ENCODE results near the gene RPTOR.

The RPTOR gene

DNA sequence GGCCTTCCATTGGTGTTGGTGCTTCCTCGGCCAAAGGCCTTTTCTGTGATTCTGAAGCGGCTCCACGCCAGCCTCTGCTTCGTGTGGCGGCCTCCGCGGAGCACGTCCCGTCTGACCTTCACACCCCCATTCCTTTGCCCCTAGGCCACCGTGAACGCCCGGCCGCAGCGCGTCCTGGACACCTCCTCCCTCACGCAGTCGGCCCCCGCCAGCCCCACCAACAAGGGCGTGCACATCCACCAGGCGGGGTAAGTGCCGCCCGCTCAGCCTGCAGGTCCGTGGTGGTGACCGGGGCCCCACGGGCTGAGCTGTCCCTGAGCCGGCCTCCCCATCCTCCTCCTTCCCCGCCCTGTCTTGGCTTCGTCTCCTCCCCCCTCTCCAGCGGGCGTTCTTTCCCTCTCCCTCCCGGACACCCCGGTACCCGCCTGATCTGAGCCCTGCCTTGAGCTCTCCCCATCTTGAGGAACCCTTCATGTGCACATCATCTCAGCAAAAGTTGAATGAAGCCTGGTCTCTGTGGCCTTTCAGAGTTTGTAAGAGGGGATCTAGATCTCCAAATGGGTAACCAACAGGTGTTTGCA is 378.0 kb downstream of the RPTOR start:
- TF ChIP-seq, protein P1, sequence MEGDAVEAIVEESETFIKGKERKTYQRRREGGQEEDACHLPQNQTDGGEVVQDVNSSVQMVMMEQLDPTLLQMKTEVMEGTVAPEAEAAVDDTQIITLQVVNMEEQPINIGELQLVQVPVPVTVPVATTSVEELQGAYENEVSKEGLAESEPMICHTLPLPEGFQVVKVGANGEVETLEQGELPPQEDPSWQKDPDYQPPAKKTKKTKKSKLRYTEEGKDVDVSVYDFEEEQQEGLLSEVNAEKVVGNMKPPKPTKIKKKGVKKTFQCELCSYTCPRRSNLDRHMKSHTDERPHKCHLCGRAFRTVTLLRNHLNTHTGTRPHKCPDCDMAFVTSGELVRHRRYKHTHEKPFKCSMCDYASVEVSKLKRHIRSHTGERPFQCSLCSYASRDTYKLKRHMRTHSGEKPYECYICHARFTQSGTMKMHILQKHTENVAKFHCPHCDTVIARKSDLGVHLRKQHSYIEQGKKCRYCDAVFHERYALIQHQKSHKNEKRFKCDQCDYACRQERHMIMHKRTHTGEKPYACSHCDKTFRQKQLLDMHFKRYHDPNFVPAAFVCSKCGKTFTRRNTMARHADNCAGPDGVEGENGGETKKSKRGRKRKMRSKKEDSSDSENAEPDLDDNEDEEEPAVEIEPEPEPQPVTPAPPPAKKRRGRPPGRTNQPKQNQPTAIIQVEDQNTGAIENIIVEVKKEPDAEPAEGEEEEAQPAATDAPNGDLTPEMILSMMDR (IDR thresholded peaks at IDR 0.05; ENCODE audit: low read depth, low read length): no peak
- H3K4me3 ChIP-seq (ENCODE audit: low read depth, low read length): no peak overlapping the region

DNA sequence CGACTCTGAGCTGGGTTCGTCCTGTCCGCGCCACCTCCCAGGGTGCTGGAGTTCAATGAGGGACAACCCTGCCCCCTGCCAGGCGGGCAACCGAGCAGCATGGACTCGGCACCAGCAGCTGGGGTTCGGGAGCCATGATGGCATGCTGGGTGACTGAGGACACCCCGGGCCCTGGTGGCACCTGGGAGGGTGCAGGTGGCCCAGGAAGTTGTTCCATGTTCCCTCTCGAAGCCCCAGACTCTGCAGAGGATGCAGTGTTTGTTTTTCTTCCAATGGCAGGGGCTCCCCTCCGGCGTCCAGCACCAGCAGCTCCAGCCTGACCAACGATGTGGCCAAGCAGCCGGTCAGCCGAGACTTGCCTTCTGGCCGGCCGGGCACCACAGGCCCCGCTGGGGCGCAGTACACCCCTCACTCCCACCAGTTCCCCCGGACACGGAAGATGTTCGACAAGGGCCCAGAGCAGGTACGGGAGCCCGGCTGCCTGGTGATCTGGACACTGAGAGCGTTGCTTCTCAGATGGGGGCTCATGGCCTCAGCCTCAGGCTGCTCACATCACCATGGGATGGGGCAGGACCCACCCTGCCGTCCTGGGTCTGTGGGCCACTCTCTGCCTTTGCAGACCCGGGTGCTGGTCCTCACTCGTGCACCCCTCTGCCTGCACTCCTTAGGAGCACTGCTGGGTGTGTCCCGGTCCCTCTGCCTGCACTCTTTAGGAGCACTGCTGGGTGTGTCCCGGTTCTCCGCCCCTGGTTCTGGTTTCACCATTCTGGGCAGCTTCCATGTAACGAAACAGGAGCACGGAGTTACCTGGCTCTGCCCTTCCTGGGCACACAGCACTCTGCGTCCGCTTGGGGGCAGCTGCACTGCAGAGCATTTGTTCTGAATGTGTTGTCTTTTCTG is 378.8 kb downstream of the RPTOR start:
- H3K4me3 ChIP-seq (ENCODE audit: low read depth, low read length): no peak overlapping the region
- TF ChIP-seq, protein P1 (IDR thresholded peaks at IDR 0.05; ENCODE audit: low read depth, low read length): no peak

DNA sequence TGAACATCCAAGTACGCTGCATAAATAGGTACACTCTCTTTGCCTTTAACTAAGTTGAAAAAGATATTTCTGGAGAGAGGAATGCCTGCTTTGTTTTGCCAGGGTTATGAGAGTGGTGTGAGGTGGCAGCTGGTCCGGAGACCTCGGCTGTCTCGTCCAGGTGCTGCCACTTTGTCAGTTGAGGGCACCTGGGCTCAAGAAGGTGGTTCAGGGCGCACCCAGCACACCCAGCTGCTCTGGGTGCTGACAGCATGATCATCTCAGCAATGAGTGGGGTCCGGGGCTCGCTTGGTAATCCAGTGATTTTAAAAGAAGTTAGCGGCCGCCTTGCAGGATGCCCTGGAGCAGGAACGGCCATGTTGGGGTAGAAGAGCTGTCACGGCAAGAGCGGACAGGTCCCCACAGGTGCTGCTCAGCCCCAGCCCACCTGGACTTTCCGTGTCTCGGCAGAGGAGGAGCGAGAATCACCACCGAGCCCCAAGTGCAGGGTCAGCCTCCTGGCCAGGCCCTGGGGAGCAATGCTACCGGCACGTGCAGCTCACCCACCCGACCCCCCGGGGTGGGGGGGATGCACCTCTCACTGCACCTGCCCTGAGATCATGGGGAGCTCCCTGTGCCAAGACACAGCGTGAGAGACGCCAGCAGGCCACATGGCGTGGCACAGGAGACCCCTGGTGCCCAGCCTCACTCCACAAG is 379.6 kb downstream of the RPTOR start:
- TF ChIP-seq, protein P1 (IDR thresholded peaks at IDR 0.05; ENCODE audit: low read depth, low read length): no peak
- no peak overlapping the region for H3K4me3 ChIP-seq (ENCODE audit: low read depth, low read length)

DNA sequence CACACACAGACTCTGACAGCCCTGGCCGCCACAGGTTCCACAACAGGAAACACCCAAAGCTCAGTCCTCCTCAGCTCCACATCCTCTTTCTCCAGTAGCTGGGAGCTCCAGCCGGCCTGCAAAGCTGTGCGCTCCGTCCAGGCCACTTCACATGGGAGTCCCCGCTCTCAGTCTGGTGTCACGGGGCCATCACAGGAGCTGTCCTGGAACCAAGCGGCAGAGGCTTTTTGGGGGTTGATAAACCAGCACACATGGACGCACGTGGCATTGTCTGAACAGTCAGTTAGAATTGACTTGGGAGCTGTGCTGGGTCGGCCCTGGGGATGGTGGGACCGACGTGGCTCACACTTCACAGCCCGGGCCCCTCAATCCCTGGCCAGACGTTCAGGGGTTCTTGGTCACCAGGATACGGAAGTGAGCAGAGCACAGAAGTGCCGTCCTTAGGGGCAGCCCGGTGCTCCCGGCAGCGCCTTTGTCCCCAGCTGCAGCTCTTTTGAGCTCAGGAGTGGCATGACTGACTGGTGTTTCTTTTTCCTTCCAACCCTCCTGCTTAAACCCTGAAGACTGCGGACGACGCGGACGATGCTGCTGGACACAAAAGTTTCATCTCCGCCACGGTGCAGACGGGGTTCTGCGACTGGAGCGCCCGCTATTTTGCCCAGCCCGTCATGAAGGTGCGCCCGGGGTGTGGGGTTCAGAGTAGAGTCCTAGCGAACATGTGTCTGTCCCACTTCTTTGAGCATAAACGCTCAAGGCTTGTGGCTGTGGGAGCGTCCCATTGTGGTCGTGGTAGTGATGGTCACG is 380.4 kb downstream of the RPTOR start:
- TF ChIP-seq, protein P1 (IDR thresholded peaks at IDR 0.05; ENCODE audit: low read depth, low read length): no peak
- no peak overlapping the region for H3K4me3 ChIP-seq (ENCODE audit: low read depth, low read length)

DNA sequence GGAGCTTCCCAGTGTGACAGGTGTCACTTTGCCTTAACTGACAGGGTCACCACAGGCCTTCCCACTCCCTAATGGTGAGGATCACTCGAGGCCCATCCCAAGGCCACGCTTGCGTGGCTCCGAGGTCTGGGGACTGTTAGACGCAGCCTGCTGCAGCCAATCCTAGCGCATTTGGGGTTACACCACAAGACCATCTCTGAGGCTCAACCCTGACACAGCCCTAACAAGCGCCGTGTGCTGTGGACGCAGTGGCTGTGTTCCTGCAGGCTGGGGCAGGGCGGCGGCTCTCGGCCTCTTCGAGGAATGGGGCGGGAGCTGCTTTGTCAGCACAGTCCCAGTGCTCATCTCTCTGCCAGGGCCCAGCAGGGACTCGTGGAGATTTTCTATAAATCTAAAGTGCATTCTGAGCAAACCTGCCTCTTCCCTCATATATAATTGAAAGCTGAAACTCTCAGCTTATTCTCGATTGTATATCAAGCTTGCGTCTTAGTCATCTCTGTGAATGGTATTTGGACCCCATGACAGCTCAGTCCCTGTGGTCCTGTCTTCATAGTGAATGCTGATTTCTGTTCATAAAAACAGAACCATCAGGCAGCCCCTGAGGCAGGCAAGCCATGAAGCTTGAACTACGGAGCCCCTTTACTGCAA is 381.2 kb downstream of the RPTOR start:
- no peak overlapping the region for H3K4me3 ChIP-seq (ENCODE audit: low read depth, low read length)
- TF ChIP-seq, protein P1 (IDR thresholded peaks at IDR 0.05; ENCODE audit: low read depth, low read length): no peak

DNA sequence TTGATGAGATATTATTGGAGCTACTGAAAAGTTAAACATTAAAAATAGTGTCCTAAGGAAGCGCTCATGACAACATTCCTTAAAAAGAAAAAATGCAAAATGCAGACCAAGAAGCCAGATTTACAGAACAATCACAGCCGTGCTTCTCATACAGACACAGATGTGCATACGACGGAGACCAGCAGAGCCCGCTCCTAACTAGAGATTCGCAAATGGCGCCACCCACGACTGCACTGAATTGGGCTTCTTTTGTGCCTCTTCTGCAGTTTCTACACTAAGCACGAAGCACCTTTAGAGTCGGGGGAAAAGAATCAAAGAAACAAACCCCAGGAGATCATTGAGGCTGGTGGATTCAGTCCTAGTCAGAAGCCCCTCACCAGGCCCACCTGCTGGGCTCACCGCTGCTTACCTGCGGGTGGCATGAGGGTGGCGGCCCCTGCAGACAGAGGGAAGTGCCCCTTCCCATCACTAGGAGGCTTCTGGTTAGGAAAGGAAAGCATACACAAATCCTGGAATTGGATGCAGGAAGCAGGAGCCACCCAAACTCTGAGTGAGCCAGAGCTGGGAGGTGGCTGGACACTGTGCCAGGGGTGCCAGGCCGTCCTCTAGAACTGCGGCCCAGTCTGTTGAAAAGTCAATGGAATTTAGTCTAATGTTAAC is 382.1 kb downstream of the RPTOR start:
- TF ChIP-seq, protein P1 (IDR thresholded peaks at IDR 0.05; ENCODE audit: low read depth, low read length): no peak
- H3K4me3 ChIP-seq (ENCODE audit: low read depth, low read length): no peak overlapping the region
